Endothelial cell of umbilical vein (primary cell): ENCODE measurements around the gene TMEM184C. TPM values are rescaled to one million over a fixed set of nuclear protein-coding genes. Genes with fewer than 3 reads are reported as not detected.
A peak's percentile ranks its signal among the peaks of the same experiment; 100 is the strongest.

Experiments used
- BruUV-seq: library from RNA; stranded (reverse); fragments of 400-500 nt; replicated peaks from 2 replicates; lab custom pipeline; 2021; lab: Mats Ljungman, UMichigan
- CTCF ChIA-PET: fragments of 300-600, 350-600 bp; sonication (Branson Sonifier 250); formaldehyde crosslinking; loops from one replicate; lab custom pipeline; 2021; ENCODE audit warnings: antibody characterized with exemption, inconsistent platforms; lab: Charles Lee
- POLR2A ChIA-PET: fragments of 300-600, 350-600 bp; sonication (Branson Sonifier 250); formaldehyde crosslinking; loops from one replicate; lab custom pipeline; 2021; ENCODE audit warnings: antibody characterized with exemption, inconsistent platforms; lab: Charles Lee
- DNase-seq: peaks from one replicate; pipeline ENCODE4 v3.0.0-alpha.2; 2011; ENCODE audit warnings: low read depth, low spot score
- FAIRE-seq: peaks from 2 replicates; lab custom pipeline; 2011; peaks lifted over from hg19 to GRCh38; lab: Jason Lieb, UNC
- H2AFZ ChIP-seq: 2 replicates; pipeline ENCODE4 v1.6.0; 2012; ENCODE audit warnings: low read depth, low read length, control low read depth, inconsistent platforms
- H3K27ac ChIP-seq: 2 replicates; pipeline ENCODE4 v1.5.1; 2011; ENCODE audit warnings: low read depth, mild to moderate bottlenecking, control low read depth, low read length, moderate library complexity; ENCODE audit not compliant: insufficient read depth
- H3K27me3 ChIP-seq, 2 experiments: 2 replicates each; pipeline versions ENCODE4 v1.6.0 to v1.6.1; 2011; ENCODE audit warnings: low read length in 2 of 2, mixed read lengths in 1 of 2; ENCODE audit not compliant: control insufficient read depth in 2 of 2, insufficient read depth in 2 of 2
- H3K36me3 ChIP-seq, 2 experiments: 2 replicates in 1 of 2; 3 replicates in 1 of 2; pipeline ENCODE4 v1.5.1; 2011; ENCODE audit warnings: low read length in 2 of 2, mild to moderate bottlenecking in 1 of 2, moderate library complexity in 1 of 2; ENCODE audit not compliant: control insufficient read depth in 2 of 2, insufficient read depth in 2 of 2; ENCODE audit errors: extremely low read depth in 1 of 2
- H3K4me1 ChIP-seq: 3 replicates; pipeline ENCODE4 v1.5.1; 2011; ENCODE audit warnings: mild to moderate bottlenecking, low read length; ENCODE audit not compliant: control insufficient read depth, insufficient read depth; ENCODE audit errors: extremely low read depth
- H3K4me2 ChIP-seq: 2 replicates; pipeline ENCODE4 v1.6.1; 2011; ENCODE audit warnings: low read length, control low read depth, mixed read lengths; ENCODE audit not compliant: insufficient read depth
- H3K4me3 ChIP-seq, 3 experiments: fragments of 200-600 bp in 1 of 3; sonication (generic), shearing (Covaris generic) in 1 of 3; replicated peaks in 1 of 3; 2 replicates each; pipeline ENCODE4 v1.5.1; 2011 to 2016; ENCODE audit warnings: control low read depth in 3 of 3, low read length in 3 of 3, mild to moderate bottlenecking in 2 of 3, inconsistent platforms in 1 of 3, low read depth in 1 of 3, moderate library complexity in 1 of 3; ENCODE audit not compliant: insufficient read depth in 1 of 3
- H3K79me2 ChIP-seq: 2 replicates; pipeline ENCODE4 v1.6.0; 2012; ENCODE audit warnings: low read length, inconsistent platforms; ENCODE audit not compliant: control insufficient read depth, insufficient read depth
- H3K9ac ChIP-seq: replicated peaks from 2 replicates; pipeline ENCODE3; 2011; ENCODE audit warnings: low read length, control low read depth; ENCODE audit not compliant: insufficient read depth; ENCODE audit errors: extremely low read depth
- H3K9me1 ChIP-seq: replicated peaks from 3 replicates; pipeline ENCODE4 v1.6.0; 2011; ENCODE audit warnings: mild to moderate bottlenecking, low read length; ENCODE audit not compliant: control insufficient read depth, insufficient read depth; ENCODE audit errors: extremely low read depth
- H3K9me3 ChIP-seq: replicated peaks from 2 replicates; pipeline ENCODE4 v1.5.1; 2012; ENCODE audit warnings: low read length, inconsistent platforms; ENCODE audit not compliant: control insufficient read depth, insufficient read depth
- H4K20me1 ChIP-seq: replicated peaks from 2 replicates; pipeline ENCODE3; 2011; ENCODE audit warnings: mild to moderate bottlenecking, low read length; ENCODE audit not compliant: control insufficient read depth, insufficient read depth; ENCODE audit errors: extremely low read depth
- EZH2 ChIP-seq: IDR thresholded peaks from 2 replicates; pipeline ENCODE4 v1.6.1; 2012; ENCODE audit warnings: borderline replicate concordance, low read depth, mild to moderate bottlenecking, moderate library complexity, low read length, inconsistent platforms; ENCODE audit not compliant: severe bottlenecking
- FOS ChIP-seq: IDR thresholded peaks from 2 replicates; pipeline ENCODE4 v1.6.1; 2011; ENCODE audit warnings: mild to moderate bottlenecking, low read length, moderate library complexity, borderline replicate concordance; ENCODE audit not compliant: insufficient read depth
- GATA2 ChIP-seq: IDR thresholded peaks from 2 replicates; pipeline ENCODE4 v1.7.0; 2011; ENCODE audit warnings: low read depth, mild to moderate bottlenecking, moderate library complexity, mixed read lengths, low read length; ENCODE audit not compliant: insufficient read length, insufficient read depth
- JUN ChIP-seq: IDR thresholded peaks from 2 replicates; pipeline ENCODE4 v1.6.1; 2011; ENCODE audit warnings: borderline replicate concordance, low read depth; ENCODE audit not compliant: insufficient read length, insufficient read depth
- MAX ChIP-seq: IDR thresholded peaks from 2 replicates; pipeline ENCODE4 v1.6.1; 2011; ENCODE audit not compliant: insufficient read depth, insufficient read length
- MYC ChIP-seq: IDR thresholded peaks from one replicate; pipeline ENCODE4 v1.6.1; 2011; ENCODE audit warnings: mild to moderate bottlenecking, low read depth, low read length
- POLR2A ChIP-seq: IDR thresholded peaks from 2 replicates; pipeline ENCODE4 v1.6.1; 2012; ENCODE audit warnings: low read depth, mild to moderate bottlenecking, control low read depth, low read length
- POLR2AphosphoS5 ChIP-seq: IDR thresholded peaks from 2 replicates; pipeline ENCODE4 v1.6.1; 2012; ENCODE audit warnings: low read depth, mild to moderate bottlenecking, control low read depth, low read length, moderate library complexity; ENCODE audit not compliant: insufficient read depth
- dilution Hi-C: fragments of 300-500 bp; cut with MboI; formaldehyde crosslinking; loops from one replicate; pipeline ENCODE4 v1.15.0; 2019; ENCODE audit warnings: low sequenced_read_pairs; ENCODE audit not compliant: extremely low pct_ligation_motif_present
- intact Hi-C: fragments of 100-400 bp; cut with micrococcal nuclease; formaldehyde crosslinking; loops from one replicate; pipeline ENCODE4 v1.10.0; 2022
- polyA plus RNA-seq, 4 experiments: library from polyadenylated mRNA; depleted of rRNA in 3 of 4; stranded (reverse) in 3 of 4; unstranded in 1 of 4; fragments of >200 nt; gene quantifications; 2 replicates each; pipeline versions ENCODE4 v1.2.1 to v1.2.3, GENCODE V29; 2011 to 2012; ENCODE audit warnings: missing spikeins in 1 of 4
- total RNA-seq: library from RNA; stranded (reverse); gene quantifications from 2 replicates; pipeline ENCODE4 v1.2.3, GENCODE V29; 2021
- TF ChIP-seq, protein P1 (sequence below), 2 donors: IDR thresholded peaks; 1 replicate in 1 of 2; 2 replicates in 1 of 2; pipeline ENCODE4 v1.5.1; 2011; ENCODE audit warnings: low read length in 2 of 2, mild to moderate bottlenecking in 2 of 2, moderate library complexity in 2 of 2, control low read depth in 1 of 2, inconsistent platforms in 1 of 2, low read depth in 1 of 2; ENCODE audit not compliant: insufficient read depth in 1 of 2; ENCODE audit errors: extremely low read depth in 1 of 2

Gene TMEM184C
- total and polyA plus RNA-seq, 2 donors (not counting 3 experiments of a cell fraction or from before 2014, with no cell fraction given): 10.3 to 29.2 TPM

GRCh38 chr4:147682755-147683154 is 65.6 kb downstream of the TMEM184C start:
- no TSS peak for BruUV-seq
- H3K27ac ChIP-seq: no peak overlapping the region

More at GRCh38 chr4:147682755-147683154, 65.6 kb downstream of the TMEM184C start:
- H3K36me3 ChIP-seq: no peaks in the 10 kb centered on the region
- H3K4me2 ChIP-seq: peak overlapping the region; percentile 100
- dilution Hi-C loops: no loop called here
- TF ChIP-seq MYC: no peak
- no peak for TF ChIP-seq GATA2
- no peak for TF ChIP-seq FOS
- TF ChIP-seq, protein P1, sequence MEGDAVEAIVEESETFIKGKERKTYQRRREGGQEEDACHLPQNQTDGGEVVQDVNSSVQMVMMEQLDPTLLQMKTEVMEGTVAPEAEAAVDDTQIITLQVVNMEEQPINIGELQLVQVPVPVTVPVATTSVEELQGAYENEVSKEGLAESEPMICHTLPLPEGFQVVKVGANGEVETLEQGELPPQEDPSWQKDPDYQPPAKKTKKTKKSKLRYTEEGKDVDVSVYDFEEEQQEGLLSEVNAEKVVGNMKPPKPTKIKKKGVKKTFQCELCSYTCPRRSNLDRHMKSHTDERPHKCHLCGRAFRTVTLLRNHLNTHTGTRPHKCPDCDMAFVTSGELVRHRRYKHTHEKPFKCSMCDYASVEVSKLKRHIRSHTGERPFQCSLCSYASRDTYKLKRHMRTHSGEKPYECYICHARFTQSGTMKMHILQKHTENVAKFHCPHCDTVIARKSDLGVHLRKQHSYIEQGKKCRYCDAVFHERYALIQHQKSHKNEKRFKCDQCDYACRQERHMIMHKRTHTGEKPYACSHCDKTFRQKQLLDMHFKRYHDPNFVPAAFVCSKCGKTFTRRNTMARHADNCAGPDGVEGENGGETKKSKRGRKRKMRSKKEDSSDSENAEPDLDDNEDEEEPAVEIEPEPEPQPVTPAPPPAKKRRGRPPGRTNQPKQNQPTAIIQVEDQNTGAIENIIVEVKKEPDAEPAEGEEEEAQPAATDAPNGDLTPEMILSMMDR (IDR thresholded peaks at IDR 0.05; ENCODE audit: extremely low read depth in 1 of 2, insufficient read depth in 1 of 2, low read depth in 1 of 2, low read length in 2 of 2): no peak
- TF ChIP-seq MAX: no peak
- no peak for TF ChIP-seq JUN
- no peak for TF ChIP-seq POLR2AphosphoS5
- no peak for TF ChIP-seq POLR2A
- no peak for TF ChIP-seq EZH2
- H3K27me3 ChIP-seq: no peaks in the 10 kb centered on the region
- no peaks in the 10 kb centered on the region for H3K9me3 ChIP-seq
- H3K4me1 ChIP-seq: peaks cover 15% of the 10 kb centered on the region
- peaks cover 11% of the 10 kb centered on the region for H3K79me2 ChIP-seq
- H2AFZ ChIP-seq: no peak overlapping the region
- peaks cover 2% of the 10 kb centered on the region for H4K20me1 ChIP-seq
- ChIA-PET POLR2A (no interaction called here), CTCF (interaction anchor here (0.9 to 4.0 kb wide), 3 partner anchors 103 to 183 kb away, joined by 3 to 57 read pairs (median 8); no protein-coding TSS in a partner anchor)
- H3K9me1 ChIP-seq: no peaks in the 10 kb centered on the region
- peak overlapping the region; percentile 47 to 85 (median 80) for H3K4me3 ChIP-seq
- DNase-seq: peak; percentile 16
- intact Hi-C loops: loop anchor here (2.0 kb wide), 1 partner anchor 50 kb away; the partner anchor contains the start of gene ARHGAP10
- FAIRE-seq: no peak
- peak overlapping the region; percentile 78 for H3K9ac ChIP-seq
